ENCODE data around the gene SYNE4.
"Not testable (repeated sequence)": the region's sequence is repeated elsewhere in the genome, so short reads cannot be mapped to it uniquely, and the experiment has no call there.

Gene SYNE4

GRCh38 chr19:35987571-35987896 lies 21.1 kb downstream of the SYNE4 start:
- no peak for TF ChIP-seq CTCF (IDR thresholded peaks at IDR 0.05; ENCODE audit: low read depth, low read length, missing control alignments)
- no peak overlapping the region for H3K4me3 ChIP-seq (replicated peaks; ENCODE audit: low read depth, low read length)
- no peak for DNase-seq (ENCODE audit: extremely low read depth, low read depth)

- TF ChIP-seq CTCF (IDR thresholded peaks at IDR 0.05; ENCODE audit: low read depth, low read length, missing control alignments): no peak
- peak overlapping the region; percentile 24 for H3K4me3 ChIP-seq (replicated peaks; ENCODE audit: low read depth, low read length)
- DNase-seq (ENCODE audit: extremely low read depth, low read depth): no peak
Measured at GRCh38 chr19:35986664-35987570, 21.7 kb downstream of the SYNE4 start.

DNA sequence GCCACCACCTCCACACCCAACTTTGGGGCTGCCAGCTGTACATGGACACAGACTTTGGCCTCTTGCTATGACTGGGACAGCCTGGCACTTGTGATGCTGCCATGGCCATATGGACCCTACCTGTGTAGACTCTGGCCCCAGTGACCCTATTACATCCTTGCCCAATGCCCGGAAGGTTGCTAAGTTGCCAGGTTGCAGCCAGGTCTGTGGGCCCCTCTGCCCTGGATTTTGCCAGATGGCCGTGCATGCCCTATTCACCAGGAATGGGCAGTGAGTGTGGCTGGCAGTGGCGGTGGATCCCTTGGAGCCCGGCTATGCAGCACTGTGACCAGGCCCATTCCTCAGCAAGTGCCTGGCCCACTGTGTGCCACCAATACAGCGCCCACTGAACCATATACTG lies 22.5 kb downstream of the SYNE4 start:
- no peak for DNase-seq (ENCODE audit: extremely low read depth, low read depth)
- TF ChIP-seq CTCF (IDR thresholded peaks at IDR 0.05; ENCODE audit: low read depth, low read length, missing control alignments): no peak
- H3K4me3 ChIP-seq (replicated peaks; ENCODE audit: low read depth, low read length): no peak overlapping the region

DNA sequence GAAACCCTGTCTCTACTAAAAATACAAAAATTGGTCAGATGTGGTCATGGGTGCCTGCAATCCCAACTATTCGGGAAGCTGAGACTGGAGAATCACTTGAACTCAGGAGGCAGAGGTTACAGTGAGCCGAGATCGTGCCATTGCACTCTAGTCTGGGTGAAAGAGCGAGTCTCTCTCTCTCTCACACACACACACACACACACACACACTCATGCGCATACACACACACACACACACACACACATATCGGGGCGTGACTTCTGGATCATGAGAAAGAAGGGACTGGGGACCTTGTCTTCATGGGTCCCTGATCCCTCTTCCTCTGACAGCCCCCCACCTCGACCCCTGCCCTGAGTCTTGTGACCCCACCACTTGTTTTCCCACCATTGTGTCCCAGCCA lies 25.4 kb downstream of the SYNE4 start:
- no peak overlapping the region for H3K4me3 ChIP-seq (replicated peaks; ENCODE audit: low read depth, low read length)
- no peak for DNase-seq (ENCODE audit: extremely low read depth, low read depth)
- no peak for TF ChIP-seq CTCF (IDR thresholded peaks at IDR 0.05; ENCODE audit: low read depth, low read length, missing control alignments)

DNA sequence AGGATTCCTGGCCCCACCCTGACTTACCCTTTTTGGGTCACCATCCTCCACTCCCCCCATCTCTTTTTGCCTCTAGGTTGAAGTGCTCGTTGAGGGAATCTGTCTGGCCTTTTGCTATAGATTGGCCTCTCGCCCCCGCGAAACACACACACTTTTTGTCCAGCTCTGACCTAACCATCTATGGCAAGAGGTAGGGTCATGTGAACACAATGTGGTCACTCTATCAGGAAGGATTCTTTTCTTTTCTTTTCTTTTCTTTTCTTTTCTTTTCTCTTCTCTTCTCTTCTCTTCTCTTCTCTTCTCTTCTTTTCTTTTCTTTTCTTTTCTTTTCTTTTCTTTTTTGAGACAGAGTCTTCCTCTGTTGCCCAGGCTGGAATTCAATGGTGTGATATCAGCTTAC lies 27.6 kb downstream of the SYNE4 start:
- H3K4me3 ChIP-seq (replicated peaks; ENCODE audit: low read depth, low read length); DNase-seq (ENCODE audit: extremely low read depth, low read depth): not testable (repeated sequence)

DNA sequence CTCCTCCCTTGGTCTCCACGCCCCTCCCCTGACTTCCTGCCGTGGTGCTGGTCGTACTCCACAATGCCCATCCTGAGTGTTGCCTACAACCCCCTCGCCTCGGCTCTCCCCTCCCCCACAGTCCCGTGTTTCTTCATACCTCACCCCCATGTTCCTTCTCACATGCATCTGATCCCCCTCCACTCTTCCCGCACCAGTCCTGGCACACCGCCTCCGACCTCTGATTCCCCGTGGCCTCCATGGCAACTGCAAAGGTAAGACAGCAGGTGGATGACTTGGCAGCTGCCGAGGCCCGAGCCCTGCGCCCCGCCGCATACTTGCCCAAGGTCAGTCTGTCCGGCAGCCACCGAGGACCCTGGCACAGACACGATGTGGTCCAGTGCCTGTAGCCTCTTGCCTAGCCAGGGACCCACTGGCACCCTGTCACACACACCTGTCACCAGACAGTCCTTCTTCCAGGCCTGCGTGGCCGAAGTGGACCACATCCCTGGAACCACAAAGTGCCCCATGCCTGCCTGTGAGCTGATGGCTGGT lies 29.7 kb downstream of the SYNE4 start:
- no peak for TF ChIP-seq CTCF (IDR thresholded peaks at IDR 0.05; ENCODE audit: low read depth, low read length, missing control alignments)
- no peak overlapping the region for H3K4me3 ChIP-seq (replicated peaks; ENCODE audit: low read depth, low read length)
- no peak for DNase-seq (ENCODE audit: extremely low read depth, low read depth)

- no peak for TF ChIP-seq CTCF (IDR thresholded peaks at IDR 0.05; ENCODE audit: low read depth, low read length, missing control alignments)
- no peak for DNase-seq (ENCODE audit: extremely low read depth, low read depth)
- no peak overlapping the region for H3K4me3 ChIP-seq (replicated peaks; ENCODE audit: low read depth, low read length)
Measured at GRCh38 chr19:35978271-35978670, 30.3 kb downstream of the SYNE4 start.
